HCT116 (cell line): ENCODE data around the gene AP2S1.

Source experiments
- CTCF ChIP-seq, 3 experiments: fragments of 200-600 bp in 1 of 3; sonication (generic) in 1 of 3; IDR thresholded peaks in 2 of 3; conservative IDR thresholded peaks in 1 of 3; 2 replicates each; pipeline ENCODE4 v1.5.1; 2012 to 2017; ENCODE audit warnings: low read depth in 2 of 3, low read length in 2 of 3, antibody characterized with exemption in 1 of 3, borderline replicate concordance in 1 of 3, control low read depth in 1 of 3, mild to moderate bottlenecking in 1 of 3, mixed read lengths in 1 of 3, mixed run types in 1 of 3, moderate library complexity in 1 of 3; ENCODE audit not compliant: insufficient read depth in 1 of 3
- EZH2 ChIP-seq: fragments of 200-600 bp; sonication (generic); IDR thresholded peaks from 2 replicates; pipeline ENCODE4 v1.6.1; 2017; ENCODE audit warnings: antibody characterized with exemption, mixed run types
- JUND ChIP-seq: IDR thresholded peaks from 2 replicates; pipeline ENCODE4 v1.6.1; 2012
- MAX ChIP-seq: IDR thresholded peaks from 2 replicates; pipeline ENCODE4 v1.6.1; 2012
- POLR2A ChIP-seq: IDR thresholded peaks from 2 replicates; pipeline ENCODE4 v1.7.0; 2011; ENCODE audit warnings: borderline replicate concordance; ENCODE audit not compliant: insufficient read depth, insufficient read length; ENCODE audit errors: extremely low read depth
- POLR2AphosphoS5 ChIP-seq: IDR thresholded peaks from 2 replicates; pipeline ENCODE4 v1.6.1; 2011; ENCODE audit warnings: mild to moderate bottlenecking, low read depth, low read length, moderate library complexity
- SIN3A ChIP-seq: IDR thresholded peaks from 2 replicates; pipeline ENCODE4 v1.6.1; 2012; ENCODE audit warnings: low read depth
- TCF7L2 ChIP-seq: IDR thresholded peaks from 2 replicates; pipeline ENCODE4 v1.7.0; 2011; ENCODE audit warnings: borderline replicate concordance, inconsistent platforms; ENCODE audit not compliant: insufficient read depth, insufficient read length; ENCODE audit errors: extremely low read depth

- TF ChIP-seq JUND (no peak), TCF7L2 (no peak), SIN3A (no peak), MAX (no peak), EZH2 (no peak), CTCF (IDR thresholded peaks at IDR 0.05 in 2 of 3, conservative IDR thresholded peaks at IDR 0.05 in 1 of 3; ENCODE audit: borderline replicate concordance in 1 of 3, insufficient read depth in 1 of 3, low read depth in 2 of 3, low read length in 2 of 3) (no peak), POLR2AphosphoS5 (no peak), POLR2A (no peak)
These were observed 24.6 kb upstream of the AP2S1 start for GRCh38 chr19:46875234-46875633.
